Activated CD4-positive, alpha-beta T cell treated with anti-CD3 and anti-CD28 coated beads for 24 hours (primary cell): ENCODE results near the gene CABP2.
"Not testable (repeated sequence)": the region's sequence is repeated elsewhere in the genome, so short reads cannot be mapped to it uniquely, and the experiment has no call there.

Experiments
- DNase-seq, 2 donors: peaks; one replicate each; pipeline ENCODE4 v3.0.0-alpha.2; 2020; ENCODE audit warnings: low read depth in 2 of 2

The CABP2 gene

GRCh38 chr11:67476692-67477091 lies 46.6 kb downstream of the CABP2 start:
- DNase-seq = not testable (repeated sequence)

DNA sequence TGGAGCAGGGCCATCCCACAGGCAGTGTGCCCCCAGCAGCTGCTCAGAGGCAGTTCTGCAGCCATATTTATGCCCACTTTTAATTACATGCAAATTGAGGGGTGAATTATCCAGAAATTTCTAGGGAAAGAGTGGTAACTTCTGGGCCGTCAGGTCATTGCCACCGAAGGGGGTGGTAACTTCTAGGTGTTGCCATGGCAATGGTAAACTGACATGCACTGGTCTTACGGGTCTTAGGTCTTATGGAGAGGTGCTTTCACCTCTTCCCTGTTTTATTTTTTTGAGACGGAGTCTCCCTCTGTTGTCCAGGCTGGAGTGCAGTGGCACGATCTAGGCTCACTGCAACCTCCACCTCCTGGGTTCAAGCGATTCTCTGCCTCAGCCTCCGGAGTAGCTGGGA lies 50.4 kb downstream of the CABP2 start:
- DNase-seq = no peak

- no peak for DNase-seq
These were observed 52.8 kb downstream of the CABP2 start for GRCh38 chr11:67470337-67471002.

DNA sequence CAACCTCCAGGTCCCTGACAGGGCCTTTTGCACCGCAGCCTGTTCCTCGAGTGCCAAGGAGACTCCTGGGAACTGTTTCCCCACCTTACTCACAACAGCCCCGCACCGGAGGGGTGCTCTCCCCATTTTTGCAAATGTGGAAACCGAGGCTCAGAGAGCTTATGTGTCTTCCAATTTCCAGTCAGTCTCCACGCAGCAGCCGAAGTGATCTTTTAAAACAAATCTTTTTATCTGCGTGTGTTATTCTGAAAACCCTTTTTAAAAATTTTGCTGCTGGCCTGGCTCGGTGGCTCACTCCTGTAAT lies 53.8 kb downstream of the CABP2 start:
- DNase-seq = no peak
